H1 (cell line): ENCODE measurements around the gene CEACAM5. TPM values are rescaled to one million over a fixed set of nuclear protein-coding genes. Genes with fewer than 3 reads are reported as not detected.
A peak's percentile ranks its signal among the peaks of the same experiment; 100 is the strongest.

Experiments used
- CTCF ChIA-PET: fragments of 300-600 bp; sonication (Branson Sonifier 250); formaldehyde crosslinking; loops from one replicate; lab custom pipeline; 2021; ENCODE audit not compliant: partially characterized antibody; lab: Charles Lee
- POLR2A ChIA-PET: fragments of 300-600 bp; sonication (Branson Sonifier 250); formaldehyde crosslinking; loops from one replicate; lab custom pipeline; 2021; ENCODE audit warnings: inconsistent platforms; ENCODE audit not compliant: partially characterized antibody; lab: Charles Lee
- DNase-seq, 2 experiments: peaks; one replicate each; pipeline versions ENCODE4 v3.0.0 to v3.0.0-alpha.2; 2010 to 2022; ENCODE audit warnings: low spot score in 2 of 2, low read depth in 1 of 2, mixed read lengths in 1 of 2
- FAIRE-seq: peaks from 2 replicates; lab custom pipeline; 2011; peaks lifted over from hg19 to GRCh38; lab: Jason Lieb, UNC
- H2AFZ ChIP-seq: 2 replicates; pipeline ENCODE4 v1.8.1; 2012; ENCODE audit warnings: low read length, inconsistent platforms
- H2AK5ac ChIP-seq: 2 replicates; pipeline ENCODE4 v1.6.1; 2013; ENCODE audit warnings: low read depth, low read length
- H2BK120ac ChIP-seq: replicated peaks from 2 replicates; pipeline ENCODE3; 2013; ENCODE audit warnings: low read depth, low read length, inconsistent platforms
- H2BK12ac ChIP-seq: 2 replicates; pipeline ENCODE4 v1.6.1; 2013; ENCODE audit warnings: low read depth, low read length
- H2BK15ac ChIP-seq: 2 replicates; pipeline ENCODE4 v1.6.1; 2013; ENCODE audit warnings: low read length
- H2BK20ac ChIP-seq: 2 replicates; pipeline ENCODE4 v1.6.1; 2013; ENCODE audit warnings: low read length
- H2BK5ac ChIP-seq: 2 replicates; pipeline ENCODE4 v1.6.1; 2013; ENCODE audit warnings: low read depth, low read length
- H3K14ac ChIP-seq: 2 replicates; pipeline ENCODE4 v1.6.1; 2013; ENCODE audit warnings: inconsistent platforms; ENCODE audit not compliant: insufficient read length
- H3K18ac ChIP-seq: 2 replicates; pipeline ENCODE4 v1.6.1; 2013; ENCODE audit warnings: low read length; ENCODE audit errors: extremely low read depth
- H3K23ac ChIP-seq: 2 replicates; pipeline ENCODE4 v1.6.1; 2013; ENCODE audit warnings: inconsistent platforms; ENCODE audit not compliant: insufficient read length
- H3K23me2 ChIP-seq: 2 replicates; pipeline ENCODE4 v1.6.1; 2013; ENCODE audit warnings: low read depth, low read length
- H3K27ac ChIP-seq: 2 replicates; pipeline ENCODE4 v1.6.1; 2011; ENCODE audit warnings: low read depth, low read length, inconsistent platforms
- H3K27me3 ChIP-seq, 4 experiments: replicated peaks in 1 of 4; 1 replicate in 1 of 4; 2 replicates in 3 of 4; pipeline versions ENCODE4 v1.6.1 to v1.8.1; 2011 to 2013; ENCODE audit warnings: low read length in 3 of 4, mild to moderate bottlenecking in 3 of 4, inconsistent platforms in 2 of 4, mixed read lengths in 2 of 4, moderate library complexity in 1 of 4; ENCODE audit not compliant: control insufficient read depth in 3 of 4, insufficient read depth in 3 of 4; ENCODE audit errors: extremely low read depth in 1 of 4
- H3K36me3 ChIP-seq, 4 experiments: 2 replicates each; pipeline versions ENCODE4 v1.6.1 to v1.8.1; 2011 to 2013; ENCODE audit warnings: mild to moderate bottlenecking in 4 of 4, low read length in 3 of 4, moderate library complexity in 2 of 4, control low read depth in 1 of 4, inconsistent platforms in 1 of 4; ENCODE audit not compliant: insufficient read depth in 4 of 4, control insufficient read depth in 2 of 4
- H3K4ac ChIP-seq: replicated peaks from 2 replicates; pipeline ENCODE3; 2013; ENCODE audit warnings: low read length, low read depth, mixed read lengths, inconsistent platforms; ENCODE audit not compliant: insufficient read length
- H3K4me1 ChIP-seq, 4 experiments: replicated peaks in 1 of 4; 1 replicate in 1 of 4; 2 replicates in 3 of 4; pipeline versions ENCODE4 v1.6.1 to v1.8.1; 2011 to 2013; ENCODE audit warnings: low read length in 3 of 4, inconsistent platforms in 2 of 4, mixed read lengths in 1 of 4; ENCODE audit not compliant: insufficient read depth in 4 of 4, control insufficient read depth in 3 of 4
- H3K4me2 ChIP-seq, 2 experiments: 2 replicates each; pipeline versions ENCODE4 v1.6.1 to v1.8.1; 2011 to 2013; ENCODE audit warnings: low read depth in 2 of 2, low read length in 2 of 2, control low read depth in 1 of 2, inconsistent platforms in 1 of 2, mild to moderate bottlenecking in 1 of 2; ENCODE audit not compliant: insufficient read depth in 1 of 2
- H3K4me3 ChIP-seq, 4 experiments: fragments of 200-600, 300-600 bp in 1 of 4; sonication (generic), shearing (Covaris generic), sonication (Bioruptor Twin) in 1 of 4; 2 replicates each; pipeline versions ENCODE4 v1.5.1 to v1.8.1; 2011 to 2016; ENCODE audit warnings: low read length in 4 of 4, low read depth in 3 of 4, control low read depth in 2 of 4, inconsistent platforms in 2 of 4, mild to moderate bottlenecking in 2 of 4, mixed read lengths in 1 of 4, moderate library complexity in 1 of 4; ENCODE audit not compliant: insufficient read depth in 2 of 4; ENCODE audit errors: extremely low read depth in 1 of 4
- H3K56ac ChIP-seq: replicated peaks from 2 replicates; pipeline ENCODE3; 2013; ENCODE audit warnings: low read depth, mild to moderate bottlenecking, mixed read lengths, low read length, inconsistent platforms; ENCODE audit not compliant: insufficient read length
- H3K79me1 ChIP-seq: 2 replicates; pipeline ENCODE4 v1.6.1; 2013; ENCODE audit warnings: low read depth, low read length, control low read depth
- H3K79me2 ChIP-seq, 2 experiments: 2 replicates each; pipeline versions ENCODE4 v1.6.1 to v1.8.1; 2012 to 2013; ENCODE audit warnings: low read length in 2 of 2, mild to moderate bottlenecking in 2 of 2, inconsistent platforms in 1 of 2; ENCODE audit not compliant: insufficient read depth in 2 of 2, control insufficient read depth in 1 of 2
- H3K9ac ChIP-seq, 4 experiments: replicated peaks in 1 of 4; 1 replicate in 1 of 4; 2 replicates in 3 of 4; pipeline versions ENCODE4 v1.6.1 to v1.8.1; 2011 to 2013; ENCODE audit warnings: low read depth in 3 of 4, low read length in 3 of 4, control low read depth in 2 of 4, mild to moderate bottlenecking in 2 of 4, moderate library complexity in 2 of 4, inconsistent platforms in 1 of 4; ENCODE audit errors: extremely low read depth in 1 of 4
- H3K9me3 ChIP-seq, 2 experiments: 2 replicates each; pipeline versions ENCODE4 v1.6.1 to v1.8.1; 2012 to 2013; ENCODE audit warnings: mild to moderate bottlenecking in 2 of 2, moderate library complexity in 2 of 2, control low read depth in 1 of 2, inconsistent platforms in 1 of 2, low read depth in 1 of 2, low read length in 1 of 2, mixed read lengths in 1 of 2; ENCODE audit not compliant: insufficient read depth in 2 of 2
- H4K20me1 ChIP-seq, 2 experiments: replicated peaks in 1 of 2; 2 replicates each; pipeline versions ENCODE3 to v1.8.1; 2011 to 2013; ENCODE audit warnings: inconsistent platforms in 2 of 2, low read length in 2 of 2, mild to moderate bottlenecking in 1 of 2; ENCODE audit not compliant: insufficient read depth in 2 of 2, control insufficient read depth in 1 of 2
- H4K5ac ChIP-seq: 2 replicates; pipeline ENCODE4 v1.6.1; 2013; ENCODE audit warnings: low read length, low read depth, mixed read lengths, inconsistent platforms; ENCODE audit not compliant: insufficient read length
- H4K8ac ChIP-seq: 2 replicates; pipeline ENCODE4 v1.8.0; 2013; ENCODE audit warnings: mild to moderate bottlenecking, moderate library complexity, low read length, inconsistent platforms; ENCODE audit not compliant: insufficient read depth; ENCODE audit errors: extremely low read depth
- H4K91ac ChIP-seq: replicated peaks from 2 replicates; pipeline ENCODE3; 2013; ENCODE audit warnings: low read length, mixed read lengths, inconsistent platforms; ENCODE audit not compliant: insufficient read length
- BCL11A ChIP-seq, 2 experiments: IDR thresholded peaks; one replicate each; pipeline ENCODE4 v1.6.1; 2011; ENCODE audit warnings: low read depth in 2 of 2, low read length in 2 of 2, mild to moderate bottlenecking in 2 of 2
- CBX5 ChIP-seq: fragments of 300-800, 300-1000 bp; sonication (generic); IDR thresholded peaks from 2 replicates; pipeline ENCODE4 v1.7.1; 2016; ENCODE audit warnings: antibody characterized with exemption, low read length, low read depth
- CTCF ChIP-seq, 3 experiments: IDR thresholded peaks; 1 replicate in 2 of 3; 2 replicates in 1 of 3; pipeline versions ENCODE4 v1.5.1 to v1.6.1; 2011; ENCODE audit warnings: low read length in 3 of 3, mild to moderate bottlenecking in 3 of 3, inconsistent platforms in 2 of 3, low read depth in 1 of 3, moderate library complexity in 1 of 3; ENCODE audit not compliant: insufficient read depth in 1 of 3; ENCODE audit errors: control extremely low read depth in 1 of 3
- NANOG ChIP-seq: IDR thresholded peaks from 2 replicates; pipeline ENCODE4 v1.6.1; 2011; ENCODE audit warnings: low read length, low read depth, mild to moderate bottlenecking, inconsistent platforms; ENCODE audit not compliant: insufficient read depth, poor library complexity, severe bottlenecking
- RAD21 ChIP-seq, 2 experiments: IDR thresholded peaks in 1 of 2; conservative IDR thresholded peaks in 1 of 2; 2 replicates each; pipeline ENCODE4 v1.6.1; 2011; ENCODE audit warnings: low read depth in 2 of 2, low read length in 2 of 2, improper control_type of control experiment in 1 of 2, inconsistent platforms in 1 of 2, mild to moderate bottlenecking in 1 of 2, moderate library complexity in 1 of 2
- YY1 ChIP-seq: IDR thresholded peaks from 2 replicates; pipeline ENCODE4 v1.6.1; 2011; ENCODE audit warnings: low read depth, mild to moderate bottlenecking, low read length
- WGBS, 2 experiments: shearing (Covaris generic) in 1 of 2; methylation state at CpG; one replicate each; pipeline versions ENCODE4 v1.1.6 to v1.1.7; 2013 to 2015; ENCODE audit warnings: low lambda C conversion rate in 2 of 2, mixed read lengths in 2 of 2, inconsistent platforms in 1 of 2, low coverage in 1 of 2, missing lambda C conversion rate in 1 of 2; ENCODE audit not compliant: insufficient replicate concordance in 2 of 2, insufficient coverage in 1 of 2, insufficient read length in 1 of 2; ENCODE audit errors: extremely low coverage in 1 of 2, missing lambda C conversion rate in 1 of 2; 5-methylcytosine and 5-hydroxymethylcytosine counted together
- polyA plus RNA-seq, 7 experiments: library from polyadenylated mRNA; depleted of rRNA in 3 of 7; stranded (reverse) in 5 of 7; unstranded in 2 of 7; fragments of >200 nt in 5 of 7; fragments of 200-250 nt in 2 of 7; gene quantifications; 1 replicate in 5 of 7; 2 replicates in 1 of 7; 4 replicates in 1 of 7; pipeline versions ENCODE4 v1.2.1 to v1.2.3, GENCODE V29; 2011 to 2013; ENCODE audit warnings: missing spikeins in 2 of 7, mixed read lengths in 2 of 7
- total RNA-seq: library from RNA; stranded (reverse); fragmentation: NEBNext Ultra II Directional; extraction: Animal tissue kit (Norgen Biotek cat#: 25700); gene quantifications from 2 replicates; pipeline ENCODE4 v1.2.1, GENCODE V29; 2021
- TF ChIP-seq, protein P1 (sequence below): IDR thresholded peaks from 2 replicates; pipeline ENCODE4 v1.6.1; 2012; ENCODE audit warnings: low read length, inconsistent platforms

The CEACAM5 gene
- total and polyA plus RNA-seq, 2 of the 8 experiments (the other 6 are each of a cell fraction or from before 2014, with no cell fraction given): not detected

DNA sequence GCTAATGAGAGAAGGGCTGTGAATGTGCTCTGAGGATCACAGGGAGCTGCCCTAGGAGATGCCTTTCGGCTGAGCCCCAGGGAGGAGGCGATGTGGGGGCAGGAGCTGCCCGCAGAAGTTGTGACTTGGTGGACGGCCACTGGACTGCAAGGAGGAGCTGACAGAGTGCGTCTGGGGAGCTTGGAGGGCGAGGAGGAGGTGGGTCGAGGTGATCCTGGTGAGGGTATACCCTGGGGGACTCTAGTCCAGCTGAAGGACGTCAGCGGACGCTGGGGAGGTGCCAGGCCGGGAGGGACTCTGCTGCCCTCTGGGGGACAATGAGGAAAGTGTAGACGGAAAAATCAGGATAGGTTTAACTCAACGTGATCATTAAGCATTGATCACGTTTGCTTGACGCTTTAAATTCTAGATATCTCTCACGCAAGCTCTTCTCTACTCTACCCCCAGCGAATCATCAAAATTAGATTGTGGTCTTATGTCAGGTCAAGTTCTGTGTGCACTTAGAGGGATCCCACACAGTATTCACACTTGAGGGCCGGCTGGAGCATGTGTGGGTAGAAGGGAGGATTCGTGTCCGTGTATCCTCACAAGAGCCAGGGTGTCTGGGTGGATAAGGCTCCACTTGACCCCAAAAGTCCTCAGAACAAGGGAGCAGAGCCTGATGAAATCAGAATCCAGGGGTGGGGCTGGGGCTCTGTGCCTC, 17.0 kb upstream of the CEACAM5 start:
- H2BK20ac ChIP-seq: no peak overlapping the region
- H2BK15ac ChIP-seq: no peak overlapping the region
- H3K27ac ChIP-seq: no peak overlapping the region
- H2BK5ac ChIP-seq: no peak overlapping the region
- CTCF ChIA-PET: interaction anchor here (0.7 to 1.6 kb wide), 11 partner anchors 8 to 251 kb away, joined by 3 to 6 read pairs (median 3); no protein-coding TSS in a partner anchor
- peak in 1 of 2 experiments; percentile 58 for DNase-seq
- H3K27me3 ChIP-seq: no peaks in the 10 kb centered on the region
- no peak overlapping the region for H3K9ac ChIP-seq
- no peaks in the 10 kb centered on the region for H4K20me1 ChIP-seq
- no peaks in the 10 kb centered on the region for H3K79me2 ChIP-seq
- no peak overlapping the region for H3K4ac ChIP-seq
- no peaks in the 10 kb centered on the region for H3K4me1 ChIP-seq
- H3K9me3 ChIP-seq: peaks cover 69 to 84% of the 10 kb centered on the region in 2 experiments
- no peak overlapping the region for H3K56ac ChIP-seq
- no peak overlapping the region for H4K8ac ChIP-seq
- POLR2A ChIA-PET: no interaction called here
- H3K36me3 ChIP-seq: no peaks in the 10 kb centered on the region
- WGBS, 2 experiments: 58% methylated on average over 20 of the region's 20 CpGs; no CpG with 5 or more reads in 1 of the 2 experiments
- no peak overlapping the region for H2BK12ac ChIP-seq
- FAIRE-seq: no peak
- H2AK5ac ChIP-seq: no peak overlapping the region
- H3K4me2 ChIP-seq: no peak overlapping the region
- H3K14ac ChIP-seq: no peak overlapping the region
- no peak overlapping the region for H3K4me3 ChIP-seq
- H2BK120ac ChIP-seq: no peak overlapping the region
- H3K23ac ChIP-seq: no peak overlapping the region
- no peaks in the 10 kb centered on the region for H3K23me2 ChIP-seq
- no peaks in the 10 kb centered on the region for H3K79me1 ChIP-seq
- TF ChIP-seq, protein P1, sequence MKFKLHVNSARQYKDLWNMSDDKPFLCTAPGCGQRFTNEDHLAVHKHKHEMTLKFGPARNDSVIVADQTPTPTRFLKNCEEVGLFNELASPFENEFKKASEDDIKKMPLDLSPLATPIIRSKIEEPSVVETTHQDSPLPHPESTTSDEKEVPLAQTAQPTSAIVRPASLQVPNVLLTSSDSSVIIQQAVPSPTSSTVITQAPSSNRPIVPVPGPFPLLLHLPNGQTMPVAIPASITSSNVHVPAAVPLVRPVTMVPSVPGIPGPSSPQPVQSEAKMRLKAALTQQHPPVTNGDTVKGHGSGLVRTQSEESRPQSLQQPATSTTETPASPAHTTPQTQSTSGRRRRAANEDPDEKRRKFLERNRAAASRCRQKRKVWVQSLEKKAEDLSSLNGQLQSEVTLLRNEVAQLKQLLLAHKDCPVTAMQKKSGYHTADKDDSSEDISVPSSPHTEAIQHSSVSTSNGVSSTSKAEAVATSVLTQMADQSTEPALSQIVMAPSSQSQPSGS: no peak
- TF ChIP-seq CTCF (IDR thresholded peaks at IDR 0.05; ENCODE audit: control extremely low read depth in 1 of 3, insufficient read depth in 1 of 3, low read depth in 1 of 3, low read length in 3 of 3) (peak in 2 of 3 experiments; percentile 54 to 55; a peak in 3 of 4 replicates), NANOG (no peak), CBX5 (no peak), YY1 (no peak), BCL11A (IDR thresholded peaks at IDR 0.05; ENCODE audit: low read depth in 2 of 2, low read length in 2 of 2) (no peak), RAD21 (IDR thresholded peaks at IDR 0.05 in 1 of 2, conservative IDR thresholded peaks at IDR 0.05 in 1 of 2; ENCODE audit: low read depth in 2 of 2, low read length in 2 of 2) (peak in 1 of 2 experiments; percentile 20; a peak in 3 of 4 replicates)
- H4K5ac ChIP-seq: no peak overlapping the region
- no peak overlapping the region for H4K91ac ChIP-seq
- H3K18ac ChIP-seq: no peak overlapping the region
- no peak overlapping the region for H2AFZ ChIP-seq
